Activated effector memory CD4-positive, alpha-beta T cell treated with anti-CD3 and anti-CD28 coated beads, Interleukin-2, amount 50 U/mL, for 16 hours (primary cell): Measurements from ENCODE around the gene ERVW-1.

Experiments used
- DNase-seq: peaks from one replicate; pipeline ENCODE4 v3.0.0-alpha.2; 2020

ERVW-1 gene

GRCh38 chr7:92421676-92422435, 55.9 kb downstream of the ERVW-1 start:
- DNase-seq, result no peak
